Adipocyte (in vitro differentiated cells): ENCODE measurements around the gene METTL21C.

ENCODE experiments used
- DNase-seq: peaks from one replicate; pipeline ENCODE4 v3.0.0-alpha.2; 2015; ENCODE audit warnings: low read depth
- H3K27me3 ChIP-seq: replicated peaks from 2 replicates; pipeline ENCODE4 v1.7.0; 2013; ENCODE audit warnings: mild to moderate bottlenecking, low read length, moderate library complexity; ENCODE audit not compliant: control insufficient read depth, insufficient read depth
- H3K36me3 ChIP-seq: 2 replicates; pipeline ENCODE4 v1.7.0; 2013; ENCODE audit warnings: low read length, mild to moderate bottlenecking, moderate library complexity; ENCODE audit not compliant: control insufficient read depth, insufficient read depth, severe bottlenecking
- H3K4me1 ChIP-seq: 2 replicates; pipeline ENCODE4 v1.7.0; 2013; ENCODE audit warnings: mild to moderate bottlenecking, low read length, moderate library complexity; ENCODE audit not compliant: control insufficient read depth, insufficient read depth
- H3K4me3 ChIP-seq: 2 replicates; pipeline ENCODE4 v1.7.0; 2013; ENCODE audit warnings: mild to moderate bottlenecking, low read length, moderate library complexity
- H3K9ac ChIP-seq: 2 replicates; pipeline ENCODE4 v1.7.0; 2013; ENCODE audit warnings: mild to moderate bottlenecking, low read length, moderate library complexity
- H3K9me3 ChIP-seq: 2 replicates; pipeline ENCODE4 v1.7.0; 2013; ENCODE audit warnings: mild to moderate bottlenecking, low read length, moderate library complexity; ENCODE audit not compliant: control insufficient read depth

Gene METTL21C

DNA sequence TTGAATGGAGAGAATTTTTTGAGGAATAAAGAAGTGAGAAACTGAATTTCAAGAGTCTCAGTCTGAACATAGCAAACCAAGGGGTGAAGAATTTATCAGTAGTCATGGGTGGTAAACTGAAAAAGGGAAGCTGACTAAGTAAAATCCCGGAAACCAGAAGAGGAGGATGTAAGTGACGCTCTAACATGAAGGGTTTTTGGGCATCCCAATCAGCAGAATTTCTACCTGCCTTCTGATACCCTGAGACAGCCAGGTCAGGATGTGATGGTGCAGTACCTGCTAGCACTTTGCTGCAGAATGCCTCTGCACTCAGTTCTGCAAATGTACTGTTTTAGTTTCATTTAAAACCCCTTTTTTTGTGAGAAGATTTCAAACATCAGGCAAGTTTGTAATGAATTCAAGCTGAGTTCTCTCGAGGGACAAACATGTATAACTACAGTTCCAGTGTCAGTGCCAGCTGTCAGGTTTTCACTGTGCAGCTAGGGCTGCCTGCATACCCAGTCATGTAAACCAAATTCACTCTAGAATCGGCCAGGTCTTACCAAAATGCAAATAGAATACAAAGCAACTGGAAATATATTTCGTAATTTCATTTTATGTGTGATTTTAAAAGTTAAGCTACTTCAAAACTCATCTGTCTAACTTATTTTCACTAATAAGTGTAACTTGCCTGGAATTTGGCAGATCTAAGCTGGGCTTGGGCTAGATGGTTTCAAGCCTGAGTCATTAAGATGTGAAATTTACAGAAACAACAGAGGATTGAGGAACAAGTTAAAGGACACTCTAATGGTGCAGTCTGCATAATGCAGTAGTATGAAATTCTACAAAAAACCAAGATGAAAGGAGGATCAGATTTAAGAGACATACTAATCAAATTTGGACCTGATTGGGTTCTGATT, 13.8 kb downstream of the METTL21C start:
- peak; percentile 41 for DNase-seq
- Histone ChIP-seq H3K36me3 (peaks cover 37% of the 10 kb centered on the region), H3K9me3 (peaks cover 20% of the 10 kb centered on the region), H3K4me3 (peak overlapping the region; percentile 39), H3K9ac (no peak overlapping the region), H3K27me3 (no peaks in the 10 kb centered on the region), H3K4me1 (peaks cover 14% of the 10 kb centered on the region)

DNA sequence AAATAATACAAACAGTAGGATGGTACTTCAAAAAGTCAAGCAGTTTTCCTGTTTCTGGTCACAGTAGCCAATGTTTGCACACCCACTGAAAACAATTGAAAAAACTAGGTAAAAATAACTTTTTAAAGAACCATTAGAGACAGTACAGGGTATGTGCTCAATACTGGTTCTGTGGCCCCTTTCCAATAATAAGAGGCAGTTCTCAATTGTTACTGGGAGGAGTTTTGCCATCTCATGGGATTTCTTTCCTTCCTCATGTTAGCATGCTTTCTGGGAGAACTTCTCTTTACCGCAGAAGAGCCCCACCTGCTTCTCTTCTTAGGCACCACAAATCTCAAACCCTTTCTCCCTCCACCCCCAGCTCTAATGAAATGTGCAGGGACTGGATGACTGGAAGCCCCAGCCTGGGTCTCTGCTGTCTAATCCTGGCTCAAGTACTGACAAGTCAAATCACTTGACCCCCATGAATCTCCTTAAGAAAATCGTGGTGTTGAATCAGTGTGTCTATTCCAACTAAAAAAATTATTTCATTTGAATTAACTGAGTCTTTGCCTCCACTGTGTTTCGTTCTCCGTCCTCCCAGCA, 14.6 kb downstream of the METTL21C start:
- Histone ChIP-seq H3K9me3 (peaks cover 20% of the 10 kb centered on the region), H3K4me3 (no peak overlapping the region), H3K27me3 (no peaks in the 10 kb centered on the region), H3K36me3 (peaks cover 41% of the 10 kb centered on the region), H3K9ac (no peak overlapping the region), H3K4me1 (peaks cover 14% of the 10 kb centered on the region)
- no peak for DNase-seq

DNA sequence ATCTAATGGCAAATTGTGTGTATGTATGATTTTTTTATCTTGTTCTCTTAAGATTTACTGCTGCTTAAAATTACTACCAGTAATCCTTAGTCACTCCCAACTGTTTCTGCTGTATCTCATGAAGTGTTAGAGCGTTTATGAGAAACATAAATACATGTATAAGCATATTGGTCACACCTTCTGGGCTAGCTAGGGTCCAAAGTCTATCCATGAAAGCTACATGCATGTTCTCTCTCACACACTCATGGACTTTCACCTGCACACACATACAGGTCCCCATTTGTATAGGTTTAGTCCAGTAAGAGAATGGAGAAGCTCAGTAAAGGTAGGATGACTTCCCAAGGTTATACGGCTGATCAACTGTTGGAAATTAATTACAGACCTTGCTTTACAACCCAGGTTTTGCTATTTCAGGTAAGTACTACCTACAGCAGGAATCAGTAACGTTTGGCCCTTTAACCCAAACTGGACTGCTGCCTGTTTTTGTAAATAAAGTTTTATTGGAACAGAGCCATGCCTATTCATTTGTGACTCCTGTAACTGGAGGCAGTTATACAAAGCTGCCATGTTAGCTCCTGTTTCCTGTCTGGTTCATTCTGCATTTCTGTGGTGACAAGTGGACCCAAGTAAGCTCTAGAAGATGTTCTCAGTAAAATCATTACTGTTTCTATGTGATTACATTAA, 15.3 kb downstream of the METTL21C start:
- Histone ChIP-seq H3K4me3 (no peak overlapping the region), H3K36me3 (peaks cover 48% of the 10 kb centered on the region), H3K27me3 (no peaks in the 10 kb centered on the region), H3K9ac (no peak overlapping the region), H3K9me3 (peaks cover 20% of the 10 kb centered on the region), H3K4me1 (peaks cover 14% of the 10 kb centered on the region)
- DNase-seq, result no peak

DNA sequence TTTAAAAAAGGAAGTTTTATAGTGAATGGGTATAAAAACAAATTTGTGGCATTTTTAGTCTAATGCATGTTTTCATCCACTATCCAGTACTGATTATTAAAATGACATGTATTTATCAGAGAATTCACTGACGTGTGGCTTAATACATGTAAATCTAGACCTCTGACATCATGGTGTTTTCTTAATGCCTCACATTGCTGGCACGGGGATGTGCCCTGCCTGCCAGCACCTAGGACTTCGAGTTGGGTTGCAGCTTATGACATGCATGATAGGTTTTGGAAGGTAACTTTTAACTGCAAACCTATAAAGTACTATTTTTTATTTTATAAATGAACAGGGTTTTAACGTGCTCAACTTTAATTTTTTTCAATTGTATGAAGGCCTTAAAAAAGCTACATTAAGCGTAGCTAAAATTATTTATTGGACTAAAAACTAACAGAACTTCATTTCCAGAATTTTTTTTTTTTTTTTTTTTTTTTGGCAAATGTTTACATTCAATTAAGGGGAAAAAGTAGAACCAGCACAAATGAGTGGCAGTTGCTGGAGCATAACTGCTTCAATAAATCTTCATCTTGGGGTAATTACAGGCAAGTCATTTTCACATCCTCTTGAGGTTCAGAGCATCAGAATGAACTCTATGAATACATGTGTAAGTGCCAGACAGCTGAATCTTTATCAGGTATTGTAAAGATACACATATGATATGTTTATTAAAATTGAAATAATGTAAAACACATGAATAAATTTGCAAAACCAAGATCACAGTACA, 16.3 kb downstream of the METTL21C start:
- H3K9me3 ChIP-seq, result peaks cover 20% of the 10 kb centered on the region
- no peak for DNase-seq
- no peak overlapping the region for H3K9ac ChIP-seq
- peaks cover 54% of the 10 kb centered on the region for H3K36me3 ChIP-seq
- H3K4me3 ChIP-seq, result no peak overlapping the region
- no peaks in the 10 kb centered on the region for H3K27me3 ChIP-seq
- H3K4me1 ChIP-seq, result peaks cover 14% of the 10 kb centered on the region

DNA sequence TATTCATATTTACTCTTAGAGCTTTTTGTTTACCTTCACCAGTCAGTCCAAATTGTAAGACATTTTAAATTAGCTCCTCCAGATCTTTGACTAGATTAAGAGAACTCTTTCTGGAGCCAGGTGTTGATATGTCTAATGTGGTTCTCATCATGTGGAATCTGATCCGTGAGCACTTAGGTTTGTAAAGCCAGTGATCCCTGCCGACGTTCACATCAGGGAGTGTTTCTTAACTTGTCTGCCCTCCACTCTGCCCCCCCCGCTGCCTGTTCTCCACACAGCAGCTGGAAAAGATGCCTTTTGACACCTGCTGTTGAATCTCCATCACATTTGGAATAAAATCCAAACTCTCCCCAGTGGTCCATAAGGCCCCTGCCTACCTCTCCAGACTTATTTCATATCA, 17.7 kb downstream of the METTL21C start:
- DNase-seq, result no peak
- H3K4me1 ChIP-seq, result peaks cover 14% of the 10 kb centered on the region
- no peak overlapping the region for H3K4me3 ChIP-seq
- peaks cover 67% of the 10 kb centered on the region for H3K36me3 ChIP-seq
- no peak overlapping the region for H3K9ac ChIP-seq
- H3K27me3 ChIP-seq, result no peaks in the 10 kb centered on the region
- H3K9me3 ChIP-seq, result peaks cover 8% of the 10 kb centered on the region

DNA sequence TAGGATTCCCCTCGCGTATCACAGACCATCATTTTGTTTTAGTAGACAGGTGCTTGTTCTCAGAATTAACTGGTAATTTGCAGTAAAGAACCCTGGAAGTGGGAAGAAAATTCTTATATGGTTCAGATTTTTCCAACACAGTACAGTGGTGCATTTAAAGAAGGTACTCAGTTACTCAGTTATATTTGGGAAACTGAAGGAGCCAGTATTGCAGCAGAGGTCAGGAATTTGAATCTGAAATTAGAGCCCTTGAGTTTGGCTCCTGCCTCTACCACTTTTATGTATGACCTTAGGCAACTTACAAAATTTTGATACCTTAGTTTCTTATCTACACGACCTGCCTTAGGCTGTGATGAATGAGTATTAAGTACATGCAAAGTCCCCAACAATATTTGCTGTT, 19.7 kb downstream of the METTL21C start:
- Histone ChIP-seq H3K9me3 (peaks cover 7% of the 10 kb centered on the region), H3K9ac (no peak overlapping the region), H3K27me3 (no peaks in the 10 kb centered on the region), H3K4me1 (peaks cover under 1% of the 10 kb centered on the region), H3K36me3 (peaks cover 79% of the 10 kb centered on the region), H3K4me3 (no peak overlapping the region)
- DNase-seq, result no peak

DNA sequence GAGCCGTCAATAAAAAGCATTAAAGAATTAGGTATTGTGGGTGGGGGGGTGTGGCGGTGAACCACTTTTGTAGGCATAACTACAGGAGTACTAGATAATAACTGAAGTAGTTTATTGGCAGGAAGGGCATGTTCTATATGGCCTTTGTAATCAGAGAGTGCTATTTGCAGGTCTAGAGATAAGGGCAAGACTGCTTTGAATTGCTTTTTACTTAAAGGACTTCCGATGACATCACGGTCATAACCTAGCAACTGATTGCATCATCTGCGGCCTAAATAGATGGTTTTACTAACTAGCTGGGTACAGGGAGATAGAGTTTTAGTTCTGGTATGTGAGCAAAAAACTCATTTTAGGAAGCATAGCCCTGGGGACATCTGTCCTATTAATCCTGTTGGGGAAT, 24.7 kb downstream of the METTL21C start:
- no peak for DNase-seq
- H3K36me3 ChIP-seq, result peaks cover 86% of the 10 kb centered on the region
- no peaks in the 10 kb centered on the region for H3K4me1 ChIP-seq
- no peak overlapping the region for H3K4me3 ChIP-seq
- H3K9me3 ChIP-seq, result peaks cover 11% of the 10 kb centered on the region
- H3K27me3 ChIP-seq, result no peaks in the 10 kb centered on the region
- no peak overlapping the region for H3K9ac ChIP-seq

DNA sequence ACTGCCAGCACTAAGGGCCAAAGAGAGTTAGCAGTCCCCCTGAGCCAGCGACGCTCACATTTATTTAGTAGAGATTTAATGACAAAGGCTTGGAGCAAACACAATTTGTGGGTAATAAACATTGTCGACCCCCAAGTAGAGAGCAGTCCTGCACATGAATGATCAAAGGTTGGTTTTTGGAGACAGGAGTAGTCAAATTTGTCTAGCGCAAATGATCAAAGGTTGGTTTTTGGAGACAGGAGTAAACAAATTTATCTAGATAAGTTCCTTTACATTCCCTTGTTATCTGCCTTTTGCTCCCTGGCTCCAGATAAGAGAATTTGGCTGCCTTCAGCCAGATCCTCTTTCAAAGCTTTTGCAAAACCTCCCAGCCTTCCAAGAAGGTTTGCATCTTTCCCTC, 26.9 kb downstream of the METTL21C start:
- H3K4me3 ChIP-seq, result no peak overlapping the region
- no peaks in the 10 kb centered on the region for H3K4me1 ChIP-seq
- H3K27me3 ChIP-seq, result no peaks in the 10 kb centered on the region
- DNase-seq, result no peak
- peaks cover 11% of the 10 kb centered on the region for H3K9me3 ChIP-seq
- H3K9ac ChIP-seq, result no peak overlapping the region
- peaks cover 88% of the 10 kb centered on the region for H3K36me3 ChIP-seq

DNA sequence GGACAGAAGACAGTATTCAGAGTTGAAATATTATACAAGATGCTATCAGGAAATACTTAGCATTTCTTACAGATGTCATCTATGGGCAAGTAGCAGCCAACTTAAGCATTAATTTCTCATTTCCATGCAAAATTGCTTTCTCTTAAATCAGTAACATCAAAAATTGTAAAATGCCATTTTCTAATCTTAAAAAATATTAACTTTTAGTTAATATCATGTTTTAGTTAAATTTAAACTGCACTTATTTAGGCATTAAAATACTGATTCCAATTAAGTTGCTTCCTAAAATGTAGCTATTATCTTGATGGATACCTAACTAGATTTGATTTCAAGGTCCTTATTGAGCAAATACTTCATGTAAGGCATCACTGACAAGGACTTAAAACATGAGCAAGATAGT, 27.8 kb downstream of the METTL21C start:
- no peak overlapping the region for H3K4me3 ChIP-seq
- peaks cover 11% of the 10 kb centered on the region for H3K9me3 ChIP-seq
- no peak overlapping the region for H3K9ac ChIP-seq
- no peaks in the 10 kb centered on the region for H3K4me1 ChIP-seq
- DNase-seq, result no peak
- H3K36me3 ChIP-seq, result peaks cover 80% of the 10 kb centered on the region
- no peaks in the 10 kb centered on the region for H3K27me3 ChIP-seq

DNA sequence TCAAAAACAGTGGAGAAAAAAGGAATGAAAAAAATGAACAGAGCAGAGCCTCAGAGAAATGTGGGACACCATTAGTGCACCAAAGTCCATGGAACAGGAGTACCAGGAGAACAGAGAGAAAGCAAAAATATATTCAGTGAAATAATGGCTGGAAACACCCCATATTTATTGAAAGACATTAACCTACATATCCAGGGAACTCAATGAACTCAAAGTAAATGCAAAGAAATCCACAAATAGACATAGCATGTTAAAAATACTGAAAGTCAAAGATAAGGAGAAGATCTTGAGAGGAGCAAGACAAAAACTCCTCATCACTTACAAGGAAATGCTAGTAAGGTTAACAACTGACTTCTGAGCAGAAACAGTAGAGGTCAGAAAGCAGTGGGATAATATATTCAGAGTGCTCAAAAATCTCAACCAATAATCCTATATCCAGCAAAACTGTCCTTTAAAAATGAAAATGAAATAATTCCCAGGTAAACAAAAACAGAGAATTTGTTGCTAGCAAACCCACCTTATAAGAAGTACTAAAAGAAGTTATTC, 35.6 kb downstream of the METTL21C start:
- H3K4me3 ChIP-seq, result no peak overlapping the region
- no peak overlapping the region for H3K9ac ChIP-seq
- DNase-seq, result no peak
- peaks cover 4% of the 10 kb centered on the region for H3K4me1 ChIP-seq
- H3K9me3 ChIP-seq, result peaks cover 11% of the 10 kb centered on the region
- H3K27me3 ChIP-seq, result no peaks in the 10 kb centered on the region
- peaks cover 69% of the 10 kb centered on the region for H3K36me3 ChIP-seq
